HepG2 (cell line): ENCODE data around the gene RMI2. TPM values are rescaled to one million over a fixed set of nuclear protein-coding genes. Genes with fewer than 3 reads are reported as not detected.
A peak's percentile ranks its signal among the peaks of the same experiment; 100 is the strongest.

Source experiments
- HIVEP1 ChIP-seq: sonication (generic); formaldehyde crosslinking; IDR thresholded peaks from 2 replicates; pipeline ENCODE4 v1.4.0; 2020; ENCODE audit warnings: mild to moderate bottlenecking, missing genetic modification reagents
- MATR3 ChIP-seq: sonication (generic); formaldehyde crosslinking; IDR thresholded peaks from 2 replicates; pipeline ENCODE4 v1.4.0; 2020; ENCODE audit warnings: missing genetic modification reagents
- MTA3 ChIP-seq: sonication (generic); formaldehyde crosslinking; IDR thresholded peaks from 2 replicates; pipeline ENCODE4 v1.4.0; 2020; ENCODE audit warnings: missing genetic modification reagents
- NFIB ChIP-seq: sonication (generic); formaldehyde crosslinking; IDR thresholded peaks from 2 replicates; pipeline ENCODE4 v1.9.0; 2021; ENCODE audit warnings: missing genetic modification reagents, mild to moderate bottlenecking, borderline replicate concordance
- PBX2 ChIP-seq: IDR thresholded peaks from 2 replicates; pipeline ENCODE4 v1.6.1; 2016; ENCODE audit warnings: control low read depth
- ZNF136 ChIP-seq: sonication (generic); formaldehyde crosslinking; IDR thresholded peaks from 2 replicates; pipeline ENCODE4 v1.8.1; 2022; ENCODE audit warnings: low read depth, mild to moderate bottlenecking, moderate library complexity, missing genetic modification reagents
- ZNF142 ChIP-seq: sonication (generic); formaldehyde crosslinking; IDR thresholded peaks from 2 replicates; pipeline ENCODE4 v1.4.0; 2020; ENCODE audit warnings: missing genetic modification reagents
- ZNF276 ChIP-seq: sonication (generic); formaldehyde crosslinking; IDR thresholded peaks from 2 replicates; pipeline ENCODE4 v1.4.0; 2020; ENCODE audit warnings: mild to moderate bottlenecking, low read depth, missing genetic modification reagents
- ZNF34 ChIP-seq: sonication (generic); formaldehyde crosslinking; IDR thresholded peaks from 2 replicates; pipeline ENCODE4 v1.4.0; 2020; ENCODE audit warnings: mild to moderate bottlenecking, missing genetic modification reagents, borderline replicate concordance
- ZNF644 ChIP-seq: IDR thresholded peaks from 2 replicates; pipeline ENCODE4 v1.6.1; 2016; ENCODE audit warnings: low read depth
- polyA plus RNA-seq, 8 experiments: library from polyadenylated mRNA; depleted of rRNA in 3 of 8; stranded (reverse) in 7 of 8; unstranded in 1 of 8; fragments of >200 nt; fragmentation: Illumina TruSeq in 4 of 8; extraction: Trizol in 4 of 8; gene quantifications; 2 replicates each; pipeline versions ENCODE4 v1.2.1 to v1.2.3, GENCODE V29; 2011 to 2016; ENCODE audit warnings: low read depth in 4 of 8, missing spikeins in 1 of 8, mixed read lengths in 1 of 8; ENCODE audit not compliant: insufficient read depth in 1 of 8
- total RNA-seq, 5 experiments: library from RNA; depleted of rRNA; stranded (reverse); fragments of >200 nt; fragmentation: Illumina TruSeq; extraction: Trizol; gene quantifications; 2 replicates each; pipeline ENCODE4 v1.2.3, GENCODE V29; 2016; ENCODE audit warnings: low read depth in 1 of 5
- TF ChIP-seq, protein P1 (sequence below): sonication (generic); formaldehyde crosslinking; conservative IDR thresholded peaks from 2 replicates; pipeline ENCODE4 v1.4.0; 2020; ENCODE audit warnings: missing genetic modification reagents
- TF ChIP-seq, protein P2 (sequence below): sonication (generic); formaldehyde crosslinking; IDR thresholded peaks from 2 replicates; pipeline ENCODE4 v1.4.0; 2020; ENCODE audit warnings: low read depth, mild to moderate bottlenecking, missing genetic modification reagents

The RMI2 gene
- total and polyA plus RNA-seq, 2 of the 13 experiments (the other 11 are each of a cell fraction or from before 2014, with no cell fraction given): 24.5 to 55.7 TPM

DNA sequence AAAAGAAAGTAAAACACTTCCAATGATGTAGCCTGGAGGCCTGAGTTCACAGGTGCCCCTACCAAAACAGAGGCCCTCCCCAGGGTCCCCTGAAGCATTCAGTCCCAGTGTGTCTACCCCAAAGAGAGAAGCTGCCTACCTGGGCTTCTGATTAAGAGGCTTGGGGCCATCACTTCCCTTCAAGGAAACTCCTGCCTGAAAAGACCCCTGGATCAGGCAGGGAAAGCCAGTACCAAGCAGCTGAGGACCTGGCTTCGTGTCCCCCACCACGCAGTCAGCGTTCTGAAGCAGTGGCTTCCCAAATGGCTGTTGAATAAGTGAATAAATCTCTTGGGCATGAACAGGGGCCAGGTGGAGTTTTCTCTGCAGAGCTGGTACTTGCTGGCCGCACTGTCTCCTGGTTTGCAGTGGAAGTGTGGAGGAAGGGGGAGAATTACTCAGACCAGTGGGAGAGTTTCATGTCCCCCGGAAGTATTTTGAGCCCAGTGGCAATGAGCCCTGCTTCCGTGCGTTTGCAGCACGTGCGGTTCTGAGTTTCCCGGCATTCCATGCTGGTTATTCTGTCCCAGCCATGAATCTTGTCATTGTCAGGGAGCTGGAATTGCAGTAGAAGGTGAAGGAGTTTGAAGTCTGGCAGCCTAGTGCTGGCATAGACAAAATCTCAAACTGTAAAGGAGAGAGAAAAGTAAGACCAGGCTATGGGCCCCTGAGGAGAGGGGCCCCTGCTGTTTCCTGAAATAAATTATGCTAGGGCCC is 27.0 kb downstream of the RMI2 start (continued):
- TF ChIP-seq, protein P1, sequence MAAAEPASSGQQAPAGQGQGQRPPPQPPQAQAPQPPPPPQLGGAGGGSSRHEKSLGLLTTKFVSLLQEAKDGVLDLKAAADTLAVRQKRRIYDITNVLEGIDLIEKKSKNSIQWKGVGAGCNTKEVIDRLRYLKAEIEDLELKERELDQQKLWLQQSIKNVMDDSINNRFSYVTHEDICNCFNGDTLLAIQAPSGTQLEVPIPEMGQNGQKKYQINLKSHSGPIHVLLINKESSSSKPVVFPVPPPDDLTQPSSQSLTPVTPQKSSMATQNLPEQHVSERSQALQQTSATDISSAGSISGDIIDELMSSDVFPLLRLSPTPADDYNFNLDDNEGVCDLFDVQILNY: no peak; the same call in 1 of the 2 replicates
- no peak for TF ChIP-seq ZNF34 (CRISPR knock-in tag)
- TF ChIP-seq ZNF644 (CRISPR knock-in tag): no peak
- 0 out of 2 replicates have a peak, but pooled peaks have one; percentile 19 for TF ChIP-seq HIVEP1 (CRISPR knock-in tag)
- TF ChIP-seq ZNF142 (CRISPR knock-in tag): no peak
- 0 out of 2 replicates have a peak, but pooled peaks have one; percentile 44 for TF ChIP-seq ZNF276 (CRISPR knock-in tag)
- TF ChIP-seq MATR3: peak; percentile 9; the same call in 1 of the 2 replicates
- 0 out of 2 replicates have a peak, but pooled peaks have one; percentile 10 for TF ChIP-seq NFIB
- no peak for TF ChIP-seq MTA3
- no peak for TF ChIP-seq ZNF136 (CRISPR knock-in tag)
- TF ChIP-seq PBX2 (CRISPR knock-in tag): no peak
- TF ChIP-seq, protein P2, sequence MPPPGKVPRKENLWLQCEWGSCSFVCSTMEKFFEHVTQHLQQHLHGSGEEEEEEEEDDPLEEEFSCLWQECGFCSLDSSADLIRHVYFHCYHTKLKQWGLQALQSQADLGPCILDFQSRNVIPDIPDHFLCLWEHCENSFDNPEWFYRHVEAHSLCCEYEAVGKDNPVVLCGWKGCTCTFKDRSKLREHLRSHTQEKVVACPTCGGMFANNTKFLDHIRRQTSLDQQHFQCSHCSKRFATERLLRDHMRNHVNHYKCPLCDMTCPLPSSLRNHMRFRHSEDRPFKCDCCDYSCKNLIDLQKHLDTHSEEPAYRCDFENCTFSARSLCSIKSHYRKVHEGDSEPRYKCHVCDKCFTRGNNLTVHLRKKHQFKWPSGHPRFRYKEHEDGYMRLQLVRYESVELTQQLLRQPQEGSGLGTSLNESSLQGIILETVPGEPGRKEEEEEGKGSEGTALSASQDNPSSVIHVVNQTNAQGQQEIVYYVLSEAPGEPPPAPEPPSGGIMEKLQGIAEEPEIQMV (CRISPR knock-in tag): 0 out of 2 replicates have a peak, but pooled peaks have one; percentile 35
